HL-60 (cell line): ENCODE data around the gene TRIOBP.
A peak's percentile ranks its signal among the peaks of the same experiment; 100 is the strongest.

Source experiments
- DNase-seq, 2 experiments: peaks; one replicate each; pipeline ENCODE4 v3.0.0-alpha.2; 2010 to 2020; ENCODE audit warnings: low read depth in 1 of 2, low spot score in 1 of 2
- H3K27ac ChIP-seq: fragments of 250-450 bp; sonication (Bioruptor Pico); replicated peaks from 2 replicates; pipeline ENCODE4 v1.5.1; 2020; ENCODE audit warnings: mild to moderate bottlenecking, moderate library complexity
- H3K27me3 ChIP-seq: fragments of 250-450 bp; sonication (Bioruptor Pico); 2 replicates; pipeline ENCODE4 v1.5.1; 2021; ENCODE audit warnings: mild to moderate bottlenecking, moderate library complexity; ENCODE audit not compliant: insufficient read depth, poor library complexity, severe bottlenecking
- H3K4me3 ChIP-seq: replicated peaks from 2 replicates; pipeline ENCODE4 v1.5.1; 2011; ENCODE audit warnings: mild to moderate bottlenecking, control low read depth, low read length; ENCODE audit not compliant: insufficient read depth
- CTCF ChIP-seq: IDR thresholded peaks from one replicate; pipeline ENCODE4 v1.5.1; 2011; ENCODE audit warnings: low read length, control low read depth, inconsistent platforms; ENCODE audit not compliant: insufficient read depth
- GABPA ChIP-seq: IDR thresholded peaks from 2 replicates; pipeline ENCODE4 v1.6.1; 2012; ENCODE audit warnings: low read depth
- POLR2AphosphoS5 ChIP-seq: IDR thresholded peaks from 2 replicates; pipeline ENCODE4 v1.6.1; 2012; ENCODE audit warnings: low read depth
- SPI1 ChIP-seq: IDR thresholded peaks from 2 replicates; pipeline ENCODE4 v1.6.1; 2012; ENCODE audit warnings: low read depth, mild to moderate bottlenecking, borderline replicate concordance
- TF ChIP-seq, protein P1 (sequence below): IDR thresholded peaks from 2 replicates; pipeline ENCODE4 v1.6.1; 2012; ENCODE audit warnings: low read depth; ENCODE audit not compliant: insufficient replicate concordance

Gene TRIOBP

GRCh38 chr22:37701141-37701786 is 4.4 kb downstream of the TRIOBP start:
- DNase-seq = peak; percentile 80 to 90
- Histone ChIP-seq H3K27me3 (no peaks in the 10 kb centered on the region), H3K4me3 (no peak overlapping the region), H3K27ac (peak overlapping the region; percentile 37)
- peak; percentile 93 for TF ChIP-seq SPI1
- TF ChIP-seq CTCF = no peak
- peak; percentile 70 for TF ChIP-seq POLR2AphosphoS5
- TF ChIP-seq, protein P1, sequence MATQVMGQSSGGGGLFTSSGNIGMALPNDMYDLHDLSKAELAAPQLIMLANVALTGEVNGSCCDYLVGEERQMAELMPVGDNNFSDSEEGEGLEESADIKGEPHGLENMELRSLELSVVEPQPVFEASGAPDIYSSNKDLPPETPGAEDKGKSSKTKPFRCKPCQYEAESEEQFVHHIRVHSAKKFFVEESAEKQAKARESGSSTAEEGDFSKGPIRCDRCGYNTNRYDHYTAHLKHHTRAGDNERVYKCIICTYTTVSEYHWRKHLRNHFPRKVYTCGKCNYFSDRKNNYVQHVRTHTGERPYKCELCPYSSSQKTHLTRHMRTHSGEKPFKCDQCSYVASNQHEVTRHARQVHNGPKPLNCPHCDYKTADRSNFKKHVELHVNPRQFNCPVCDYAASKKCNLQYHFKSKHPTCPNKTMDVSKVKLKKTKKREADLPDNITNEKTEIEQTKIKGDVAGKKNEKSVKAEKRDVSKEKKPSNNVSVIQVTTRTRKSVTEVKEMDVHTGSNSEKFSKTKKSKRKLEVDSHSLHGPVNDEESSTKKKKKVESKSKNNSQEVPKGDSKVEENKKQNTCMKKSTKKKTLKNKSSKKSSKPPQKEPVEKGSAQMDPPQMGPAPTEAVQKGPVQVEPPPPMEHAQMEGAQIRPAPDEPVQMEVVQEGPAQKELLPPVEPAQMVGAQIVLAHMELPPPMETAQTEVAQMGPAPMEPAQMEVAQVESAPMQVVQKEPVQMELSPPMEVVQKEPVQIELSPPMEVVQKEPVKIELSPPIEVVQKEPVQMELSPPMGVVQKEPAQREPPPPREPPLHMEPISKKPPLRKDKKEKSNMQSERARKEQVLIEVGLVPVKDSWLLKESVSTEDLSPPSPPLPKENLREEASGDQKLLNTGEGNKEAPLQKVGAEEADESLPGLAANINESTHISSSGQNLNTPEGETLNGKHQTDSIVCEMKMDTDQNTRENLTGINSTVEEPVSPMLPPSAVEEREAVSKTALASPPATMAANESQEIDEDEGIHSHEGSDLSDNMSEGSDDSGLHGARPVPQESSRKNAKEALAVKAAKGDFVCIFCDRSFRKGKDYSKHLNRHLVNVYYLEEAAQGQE = peak; percentile 39
- TF ChIP-seq GABPA = no peak

DNA sequence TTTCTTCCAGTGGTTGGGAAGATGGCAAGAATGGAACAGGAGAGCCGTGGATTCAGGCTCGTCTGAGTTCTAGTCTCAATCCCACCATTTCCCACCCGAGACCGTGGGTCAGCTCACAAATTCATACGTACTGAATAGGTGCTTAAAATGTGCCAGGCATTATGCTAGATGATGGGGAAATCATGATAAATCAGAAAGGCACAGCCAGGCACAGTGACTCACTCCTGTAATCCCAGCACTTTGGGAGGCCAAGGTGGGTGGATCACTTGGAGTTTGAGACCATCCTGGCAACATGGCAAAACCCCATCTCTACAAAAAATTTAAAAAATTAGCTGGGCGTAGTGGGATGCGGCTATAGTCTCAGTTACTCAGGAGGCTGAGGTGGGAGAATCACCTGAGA is 7.1 kb downstream of the TRIOBP start:
- Histone ChIP-seq H3K4me3 (no peak overlapping the region), H3K27ac (no peak overlapping the region), H3K27me3 (no peaks in the 10 kb centered on the region)
- no peak for TF ChIP-seq GABPA
- TF ChIP-seq, protein P1 = no peak
- TF ChIP-seq SPI1 = no peak
- TF ChIP-seq CTCF = no peak
- TF ChIP-seq POLR2AphosphoS5 = no peak
- DNase-seq = no peak

GRCh38 chr22:37704645-37705044 is 7.8 kb downstream of the TRIOBP start:
- Histone ChIP-seq H3K27me3 (no peaks in the 10 kb centered on the region), H3K27ac (no peak overlapping the region), H3K4me3 (no peak overlapping the region)
- TF ChIP-seq CTCF (no peak), SPI1 (no peak), GABPA (no peak), POLR2AphosphoS5 (no peak)
- TF ChIP-seq, protein P1 = no peak
- no peak for DNase-seq
